HUES64 (cell line): ENCODE results near the gene NALCN.

Experiments
- H3K27ac ChIP-seq: 2 replicates; pipeline ENCODE4 v1.7.0; 2013; ENCODE audit warnings: low read depth, low read length, inconsistent platforms
- H3K27me3 ChIP-seq: 2 replicates; pipeline ENCODE4 v1.6.1; 2013; ENCODE audit warnings: mild to moderate bottlenecking, low read length; ENCODE audit not compliant: insufficient read depth
- H3K36me3 ChIP-seq: 2 replicates; pipeline ENCODE4 v1.6.1; 2013; ENCODE audit warnings: mild to moderate bottlenecking, low read length; ENCODE audit not compliant: insufficient read depth
- H3K4me1 ChIP-seq: 2 replicates; pipeline ENCODE4 v1.6.1; 2013; ENCODE audit warnings: mild to moderate bottlenecking, low read length, moderate library complexity; ENCODE audit not compliant: insufficient read depth
- H3K4me3 ChIP-seq: 2 replicates; pipeline ENCODE4 v1.5.1; 2013; ENCODE audit warnings: mild to moderate bottlenecking, low read length, moderate library complexity
- H3K9ac ChIP-seq: 2 replicates; pipeline ENCODE4 v1.6.1; 2013; ENCODE audit warnings: mild to moderate bottlenecking, low read depth, low read length
- H3K9me3 ChIP-seq: 2 replicates; pipeline ENCODE4 v1.6.1; 2013; ENCODE audit warnings: low read depth, low read length; ENCODE audit not compliant: insufficient read depth
- WGBS: fragments of 150-250, 120-280 bp; methylation state at CpG from one replicate; pipeline ENCODE4 v1.1.7; 2013; ENCODE audit warnings: missing lambda C conversion rate; 5-methylcytosine and 5-hydroxymethylcytosine counted together

NALCN gene

GRCh38 chr13:101384929-101385328 is 31.4 kb downstream of the NALCN start:
- 85% methylated on average over 3 of the region's 3 CpGs for WGBS
- H3K36me3 ChIP-seq = no peaks in the 10 kb centered on the region
- H3K9me3 ChIP-seq = no peaks in the 10 kb centered on the region
- H3K9ac ChIP-seq = no peak overlapping the region
- H3K4me1 ChIP-seq = peaks cover 18% of the 10 kb centered on the region
- no peak overlapping the region for H3K4me3 ChIP-seq
- no peaks in the 10 kb centered on the region for H3K27me3 ChIP-seq
- no peak overlapping the region for H3K27ac ChIP-seq

DNA sequence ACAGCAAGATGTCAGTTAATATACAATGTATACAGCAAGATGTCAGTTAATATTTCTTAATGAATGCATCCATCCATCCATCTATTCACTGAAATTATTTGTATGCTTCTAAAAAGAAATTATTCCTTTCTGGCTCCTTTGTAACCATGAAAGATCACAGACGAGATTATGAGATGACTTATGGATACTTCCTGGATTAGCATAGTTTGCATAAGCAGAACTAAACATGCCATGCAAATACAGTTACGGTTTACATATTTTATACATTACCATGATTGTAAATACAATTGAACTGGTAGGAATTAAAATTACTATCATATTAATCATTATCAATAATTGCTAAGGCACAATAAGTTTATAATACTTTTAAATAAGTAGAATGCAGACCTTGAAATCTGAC is 32.7 kb downstream of the NALCN start:
- Histone ChIP-seq H3K9ac (no peak overlapping the region), H3K4me1 (peaks cover 18% of the 10 kb centered on the region), H3K36me3 (no peaks in the 10 kb centered on the region), H3K9me3 (no peaks in the 10 kb centered on the region), H3K27ac (no peak overlapping the region), H3K27me3 (no peaks in the 10 kb centered on the region), H3K4me3 (no peak overlapping the region)
- no CpG with 5 or more reads among the region's 2 CpGs for WGBS

GRCh38 chr13:101382701-101383100 is 33.6 kb downstream of the NALCN start:
- no CpG with 5 or more reads among the region's 2 CpGs for WGBS
- no peaks in the 10 kb centered on the region for H3K27me3 ChIP-seq

GRCh38 chr13:101382086-101382485 is 34.2 kb downstream of the NALCN start:
- Histone ChIP-seq H3K4me3 (no peak overlapping the region), H3K36me3 (no peaks in the 10 kb centered on the region), H3K4me1 (peaks cover 18% of the 10 kb centered on the region), H3K9ac (no peak overlapping the region), H3K9me3 (no peaks in the 10 kb centered on the region), H3K27me3 (no peaks in the 10 kb centered on the region), H3K27ac (no peak overlapping the region)
- WGBS = 40% methylated on average over 1 of the region's 2 CpGs

More at GRCh38 chr13:101382701-101383100, 33.6 kb downstream of the NALCN start:
- Histone ChIP-seq H3K9me3 (no peaks in the 10 kb centered on the region), H3K4me3 (no peak overlapping the region), H3K36me3 (no peaks in the 10 kb centered on the region), H3K9ac (no peak overlapping the region), H3K27ac (no peak overlapping the region), H3K4me1 (peaks cover 18% of the 10 kb centered on the region)

GRCh38 chr13:101360525-101360924 is 55.8 kb downstream of the NALCN start:
- H3K4me1 ChIP-seq = no peaks in the 10 kb centered on the region
- no peaks in the 10 kb centered on the region for H3K9me3 ChIP-seq
- H3K4me3 ChIP-seq = no peak overlapping the region
- no peak overlapping the region for H3K27ac ChIP-seq
- H3K27me3 ChIP-seq = no peaks in the 10 kb centered on the region
- WGBS = 100% methylated on average over 1 of the region's 3 CpGs
- H3K36me3 ChIP-seq = no peaks in the 10 kb centered on the region
- no peak overlapping the region for H3K9ac ChIP-seq

- no peak overlapping the region for H3K9ac ChIP-seq
- H3K27me3 ChIP-seq = no peaks in the 10 kb centered on the region
- H3K27ac ChIP-seq = no peak overlapping the region
- 96% methylated on average over 5 of the region's 5 CpGs for WGBS
- no peak overlapping the region for H3K4me3 ChIP-seq
- no peaks in the 10 kb centered on the region for H3K9me3 ChIP-seq
- H3K36me3 ChIP-seq = no peaks in the 10 kb centered on the region
- H3K4me1 ChIP-seq = no peaks in the 10 kb centered on the region
These were observed 61.4 kb downstream of the NALCN start for GRCh38 chr13:101354895-101355294.

DNA sequence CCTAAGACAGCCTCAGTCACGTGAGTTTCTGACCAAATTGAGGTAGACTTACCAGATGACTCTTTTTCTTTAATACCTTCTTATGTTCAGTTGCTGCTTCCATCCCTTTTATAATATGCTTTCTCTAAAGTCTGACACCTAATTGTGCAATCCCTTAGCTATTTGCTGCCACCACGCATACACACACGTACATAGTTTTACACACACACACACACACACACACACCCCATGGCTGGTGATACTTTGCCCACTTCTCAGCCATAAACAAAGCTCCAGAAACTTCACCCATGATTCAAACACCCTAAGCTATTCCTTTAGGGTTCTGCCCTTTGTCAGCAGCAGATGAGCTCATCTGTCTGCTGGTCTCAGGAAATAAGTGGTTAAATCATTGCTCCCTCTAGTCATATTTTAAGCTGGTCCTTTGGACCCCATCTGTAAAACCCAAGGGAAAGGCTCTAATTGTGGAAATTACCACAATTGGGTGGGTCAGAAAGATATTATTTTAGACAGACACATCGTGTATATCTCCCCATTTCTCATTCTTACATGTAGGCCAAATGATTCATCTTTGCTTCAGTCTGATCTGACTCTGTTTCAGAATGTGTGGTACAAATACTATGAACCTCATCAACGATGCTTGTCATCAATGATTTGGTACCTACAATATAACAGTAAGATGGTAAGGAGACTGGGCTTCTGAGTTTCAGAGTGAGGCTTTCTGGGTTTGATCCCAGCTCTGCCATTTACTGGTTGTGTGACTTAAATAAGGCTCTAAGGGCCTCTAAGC is 69.2 kb downstream of the NALCN start:
- H3K4me1 ChIP-seq = peaks cover 6% of the 10 kb centered on the region; the same call in 1 of the 2 replicates
- no peaks in the 10 kb centered on the region for H3K9me3 ChIP-seq
- WGBS = 92% methylated on average over 5 of the region's 5 CpGs
- no peak overlapping the region for H3K4me3 ChIP-seq
- H3K36me3 ChIP-seq = no peaks in the 10 kb centered on the region
- no peak overlapping the region for H3K9ac ChIP-seq
- H3K27me3 ChIP-seq = no peaks in the 10 kb centered on the region
- no peak overlapping the region for H3K27ac ChIP-seq

DNA sequence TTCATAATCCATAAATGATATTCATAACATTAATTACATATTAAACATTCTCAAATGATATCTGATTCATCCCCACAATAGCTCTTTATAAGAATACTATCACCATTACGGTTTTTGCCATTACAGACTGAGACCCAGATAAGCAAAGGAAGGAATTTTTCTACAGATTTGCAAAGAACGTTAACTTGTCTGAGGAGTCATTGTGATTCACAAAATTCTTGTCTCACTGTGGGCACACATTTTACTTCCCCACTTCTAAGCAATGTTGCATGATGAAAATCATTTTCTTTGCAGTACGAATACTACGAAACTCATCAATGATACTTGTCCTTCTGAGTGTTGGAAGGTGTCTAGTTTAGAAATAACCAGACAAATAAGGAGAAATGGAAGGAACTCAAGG is 70.1 kb downstream of the NALCN start:
- Histone ChIP-seq H3K4me3 (no peak overlapping the region), H3K27ac (no peak overlapping the region), H3K36me3 (no peaks in the 10 kb centered on the region), H3K4me1 (peaks cover 6% of the 10 kb centered on the region; the same call in 1 of the 2 replicates), H3K9ac (no peak overlapping the region), H3K9me3 (no peaks in the 10 kb centered on the region), H3K27me3 (no peaks in the 10 kb centered on the region)
- WGBS = 96% methylated on average over 4 of the region's 4 CpGs

GRCh38 chr13:101343128-101343787 is 73.0 kb downstream of the NALCN start:
- H3K27ac ChIP-seq = no peak overlapping the region
- H3K9ac ChIP-seq = no peak overlapping the region
- H3K4me1 ChIP-seq = peaks cover 6% of the 10 kb centered on the region; the same call in 1 of the 2 replicates
- no peaks in the 10 kb centered on the region for H3K27me3 ChIP-seq
- H3K9me3 ChIP-seq = no peaks in the 10 kb centered on the region
- no peak overlapping the region for H3K4me3 ChIP-seq
- no peaks in the 10 kb centered on the region for H3K36me3 ChIP-seq
- WGBS = 90% methylated on average over 2 of the region's 5 CpGs

- Histone ChIP-seq H3K27ac (no peak overlapping the region), H3K9ac (no peak overlapping the region), H3K27me3 (no peaks in the 10 kb centered on the region), H3K9me3 (no peaks in the 10 kb centered on the region), H3K36me3 (no peaks in the 10 kb centered on the region), H3K4me3 (no peak overlapping the region), H3K4me1 (peaks cover 6% of the 10 kb centered on the region; the same call in 1 of the 2 replicates)
- 86% methylated on average over 1 of the region's 1 CpG for WGBS
These were observed 74.8 kb downstream of the NALCN start for GRCh38 chr13:101341464-101341863.

- H3K9me3 ChIP-seq = no peaks in the 10 kb centered on the region
- peaks cover 6% of the 10 kb centered on the region; the same call in 1 of the 2 replicates for H3K4me1 ChIP-seq
- WGBS = 93% methylated on average over 5 of the region's 5 CpGs
- H3K9ac ChIP-seq = no peak overlapping the region
- no peaks in the 10 kb centered on the region for H3K27me3 ChIP-seq
- H3K36me3 ChIP-seq = no peaks in the 10 kb centered on the region
- no peak overlapping the region for H3K4me3 ChIP-seq
- no peak overlapping the region for H3K27ac ChIP-seq
These were observed 77.1 kb downstream of the NALCN start for GRCh38 chr13:101339202-101339601.
